Dermis lymphatic vessel endothelial cell (primary cell): ENCODE data around the gene SEMA4F. TPM values are rescaled to one million over a fixed set of nuclear protein-coding genes. Genes with fewer than 3 reads are reported as not detected.

Experiments used
- total RNA-seq: library from RNA; depleted of rRNA; stranded (reverse); fragments of >200 nt; gene quantifications from 2 replicates; pipeline ENCODE4 v1.2.1, GENCODE V29; 2014

SEMA4F gene, protein sequence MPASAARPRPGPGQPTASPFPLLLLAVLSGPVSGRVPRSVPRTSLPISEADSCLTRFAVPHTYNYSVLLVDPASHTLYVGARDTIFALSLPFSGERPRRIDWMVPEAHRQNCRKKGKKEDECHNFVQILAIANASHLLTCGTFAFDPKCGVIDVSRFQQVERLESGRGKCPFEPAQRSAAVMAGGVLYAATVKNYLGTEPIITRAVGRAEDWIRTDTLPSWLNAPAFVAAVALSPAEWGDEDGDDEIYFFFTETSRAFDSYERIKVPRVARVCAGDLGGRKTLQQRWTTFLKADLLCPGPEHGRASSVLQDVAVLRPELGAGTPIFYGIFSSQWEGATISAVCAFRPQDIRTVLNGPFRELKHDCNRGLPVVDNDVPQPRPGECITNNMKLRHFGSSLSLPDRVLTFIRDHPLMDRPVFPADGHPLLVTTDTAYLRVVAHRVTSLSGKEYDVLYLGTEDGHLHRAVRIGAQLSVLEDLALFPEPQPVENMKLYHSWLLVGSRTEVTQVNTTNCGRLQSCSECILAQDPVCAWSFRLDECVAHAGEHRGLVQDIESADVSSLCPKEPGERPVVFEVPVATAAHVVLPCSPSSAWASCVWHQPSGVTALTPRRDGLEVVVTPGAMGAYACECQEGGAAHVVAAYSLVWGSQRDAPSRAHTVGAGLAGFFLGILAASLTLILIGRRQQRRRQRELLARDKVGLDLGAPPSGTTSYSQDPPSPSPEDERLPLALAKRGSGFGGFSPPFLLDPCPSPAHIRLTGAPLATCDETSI
- 1.3 and 3.1 TPM in 2 replicates for total RNA-seq

DNA sequence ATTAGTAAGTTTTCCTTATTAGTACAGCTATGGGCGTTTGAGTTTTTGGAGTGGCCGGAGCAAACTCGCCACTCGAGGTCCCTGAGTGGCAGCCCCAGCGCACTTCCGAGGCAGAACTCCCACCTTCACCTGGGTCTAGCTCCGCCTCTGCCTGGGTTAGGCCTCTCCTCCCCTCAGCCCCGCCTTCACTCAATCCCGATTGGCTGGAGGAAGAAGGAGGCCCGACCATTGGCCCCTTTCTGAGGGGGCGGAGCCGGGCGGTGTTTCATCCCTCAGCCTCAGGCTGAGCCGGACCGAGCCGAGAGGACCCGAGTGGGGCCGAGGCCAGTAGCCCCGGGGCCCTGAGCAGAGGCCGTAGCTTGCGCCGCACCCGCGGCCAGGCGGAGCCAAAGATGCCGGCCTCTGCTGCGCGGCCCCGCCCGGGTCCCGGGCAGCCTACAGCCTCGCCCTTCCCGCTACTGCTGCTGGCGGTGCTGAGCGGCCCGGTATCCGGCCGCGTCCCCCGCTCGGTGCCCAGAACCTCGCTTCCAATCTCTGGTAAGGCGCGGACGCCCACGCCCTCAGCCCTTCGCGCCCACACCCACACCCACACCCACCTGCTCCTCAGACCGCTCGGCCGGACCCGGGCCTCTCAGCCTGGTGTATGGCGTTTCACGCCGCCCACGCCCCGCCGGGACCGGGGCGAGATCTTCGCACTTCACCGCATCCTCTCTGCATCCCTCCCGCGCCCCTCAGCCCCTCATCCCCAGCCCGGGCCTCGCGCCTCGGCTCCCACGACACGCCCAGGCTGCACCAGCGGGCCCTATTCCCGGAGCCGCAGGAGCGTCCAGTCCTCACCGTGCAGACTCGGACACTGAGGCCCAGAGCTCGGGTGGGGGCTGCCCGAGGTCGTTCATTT is at the start of gene SEMA4F:
TSS of gene SEMA4F (plus strand) at position 263 of the 898 bp plus-strand sequence. CDS start at position 393, 130 bp downstream.

DNA sequence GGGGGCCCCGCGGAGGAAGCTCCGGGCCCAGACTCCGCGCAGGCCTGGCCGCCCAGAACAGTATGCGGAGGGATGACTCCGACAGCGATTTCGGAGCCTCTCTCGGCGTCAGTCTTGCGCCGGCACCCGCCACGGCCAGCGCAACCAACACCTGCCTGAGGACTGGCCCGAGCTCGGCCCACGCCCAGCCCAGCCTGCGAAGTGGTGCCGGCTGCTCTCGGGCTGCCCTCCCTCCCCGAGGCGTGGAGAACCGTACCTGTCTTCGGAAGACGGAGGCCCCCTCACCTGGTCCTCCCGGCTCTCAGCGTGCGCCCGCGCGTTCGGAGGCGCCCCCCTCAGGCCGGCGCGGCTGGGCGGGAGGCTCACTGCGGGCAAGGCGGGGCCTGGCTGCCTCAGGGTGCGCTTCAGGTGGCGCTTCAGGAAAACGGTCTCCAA is 6.0 kb upstream of the SEMA4F start, which contains the start of gene M1AP:
TSS of gene M1AP (minus strand) at position 322 of the 435 bp plus-strand sequence. CDS start 8,055 bp downstream, outside the sequence.

Other genes with a start within 250 kb of the SEMA4F start
- gene C2orf81, start 232.6 kb upstream of the SEMA4F start, total RNA-seq: under 0.01 TPM in 1 of 2 replicates, not detected in the other
- 30.2 and 34.0 TPM in 2 replicates for gene WDR54, start 232.5 kb upstream of the SEMA4F start, total RNA-seq
- 17.7 and 20.2 TPM in 2 replicates for gene RTKN, start 212.3 kb upstream of the SEMA4F start, total RNA-seq
- gene INO80B, start 199.2 kb upstream of the SEMA4F start, total RNA-seq: 8.0 and 9.0 TPM in 2 replicates
- gene WBP1, start 195.8 kb upstream of the SEMA4F start, total RNA-seq: 35.6 and 37.3 TPM in 2 replicates
- gene MOGS, start 188.9 kb upstream of the SEMA4F start, total RNA-seq: 43.9 and 49.6 TPM in 2 replicates
- 26.2 and 32.2 TPM in 2 replicates for gene MRPL53, start 181.6 kb upstream of the SEMA4F start, total RNA-seq
- gene CCDC142, start 171.2 kb upstream of the SEMA4F start, total RNA-seq: 12.8 and 14.4 TPM in 2 replicates
- gene TTC31, start 171.2 kb upstream of the SEMA4F start, total RNA-seq: 8.3 and 9.9 TPM in 2 replicates
- gene LBX2, start 154.6 kb upstream of the SEMA4F start, total RNA-seq: 0.09 and 0.11 TPM in 2 replicates
- gene PCGF1, start 146.6 kb upstream of the SEMA4F start, total RNA-seq: 7.4 and 10.1 TPM in 2 replicates
- gene TLX2, start 139.8 kb upstream of the SEMA4F start, total RNA-seq: not detected in 2 replicates
- gene DQX1, start 128.0 kb upstream of the SEMA4F start, total RNA-seq: 0.09 and 0.11 TPM in 2 replicates
- gene AUP1, start 124.5 kb upstream of the SEMA4F start, total RNA-seq: 91.4 and 109 TPM in 2 replicates
- 37.5 and 48.9 TPM in 2 replicates for gene HTRA2, start 124.3 kb upstream of the SEMA4F start, total RNA-seq
- gene LOXL3, start 100.3 kb upstream of the SEMA4F start, total RNA-seq: 0.87 and 1.2 TPM in 2 replicates
- 17.6 and 27.3 TPM in 2 replicates for gene DOK1, start 99.5 kb upstream of the SEMA4F start, total RNA-seq
- gene M1AP, start 5.9 kb upstream of the SEMA4F start, total RNA-seq: not detected in 2 replicates
- 2.0 and 2.5 TPM in 2 replicates for gene HK2, start 179.9 kb downstream of the SEMA4F start, total RNA-seq